Adipose tissue (tissue), 3 donors: ENCODE data around the gene TMED5. TPM values are rescaled to one million over a fixed set of nuclear protein-coding genes. Genes with fewer than 3 reads are reported as not detected.

Source experiments
- polyA plus RNA-seq, 3 donors: library from polyadenylated mRNA; stranded (reverse); fragments of 200-250 nt; gene quantifications; one replicate each; pipeline ENCODE4 v1.2.3, GENCODE V29; 2013
- donor health status: healthy with polysubstance abuse.
- donor health status: Bipolar disorder and iron deficiency.
- donor health status: healthy.

Gene TMED5
- polyA plus RNA-seq, 3 donors = 14.7 to 46.4 (median 15.9) TPM

Other genes starting within 250 kb of the TMED5 start
- gene DIPK1A, start 219.0 kb downstream of the TMED5 start, polyA plus RNA-seq = 10 to 100 TPM in 1 of 3 donors, 1 to 10 TPM in 2; 2.7 to 14.2 (median 9.3) TPM
- 1 to 10 TPM; 3.1 to 9.4 (median 5.5) TPM for gene MTF2, start 101.1 kb downstream of the TMED5 start, polyA plus RNA-seq
- gene CCDC18, start 311 bp upstream of the TMED5 start, polyA plus RNA-seq = 1 to 10 TPM; 1.1 to 4.4 (median 2.7) TPM
- gene DR1, start 165.5 kb upstream of the TMED5 start, polyA plus RNA-seq = 10 to 100 TPM in 2 of 3 donors, 1 to 10 TPM in 1; 6.9 to 22.5 (median 17.1) TPM